Thoracic aorta (tissue), 2 donors: Measurements from ENCODE around the gene SCAI. TPM values are rescaled to one million over a fixed set of nuclear protein-coding genes. Genes with fewer than 3 reads are reported as not detected.
A peak's percentile ranks its signal among the peaks of the same experiment; 100 is the strongest.
"Not testable (repeated sequence)": the region's sequence is repeated elsewhere in the genome, so short reads cannot be mapped to it uniquely, and the experiment has no call there.

Source experiments
- ATAC-seq: fragments of 150-250 bp; one replicate; pipeline ENCODE4 v1.8.0; 2017; ENCODE audit warnings: low read depth; ENCODE audit not compliant: insufficient number of reproducible peaks, low FRiP score
- DNase-seq: peaks from one replicate; pipeline ENCODE4 v3.0.0-alpha.2; 2020; ENCODE audit warnings: low spot score
- H3K27ac ChIP-seq, 2 donors: fragments of 200-600 bp; sonication (generic); 1 replicate in 1 of 2; 2 replicates in 1 of 2; pipeline ENCODE4 v1.5.1; 2016; ENCODE audit warnings: mild to moderate bottlenecking in 2 of 2, moderate library complexity in 2 of 2
- H3K27me3 ChIP-seq: fragments of 200-600 bp; sonication (generic); replicated peaks from 2 replicates; pipeline ENCODE4 v1.6.0; 2016; ENCODE audit warnings: mild to moderate bottlenecking; ENCODE audit not compliant: insufficient read depth
- H3K36me3 ChIP-seq: fragments of 200-600 bp; sonication (generic); one replicate; pipeline ENCODE4 v1.5.1; 2016
- H3K4me1 ChIP-seq, 2 donors: fragments of 200-600 bp; sonication (generic); 1 replicate in 1 of 2; 2 replicates in 1 of 2; pipeline versions ENCODE4 v1.5.1 to v1.6.0; 2016; ENCODE audit warnings: low read depth in 2 of 2, mild to moderate bottlenecking in 1 of 2; ENCODE audit not compliant: control insufficient read depth in 1 of 2
- H3K4me3 ChIP-seq: fragments of 200-600 bp; sonication (generic); 2 replicates; pipeline ENCODE4 v1.5.1; 2016; ENCODE audit warnings: mild to moderate bottlenecking
- H3K9me3 ChIP-seq: fragments of 200-600 bp; sonication (generic); 2 replicates; pipeline ENCODE4 v1.5.1; 2016
- CTCF ChIP-seq: fragments of 200-600 bp; sonication (generic); IDR thresholded peaks from one replicate; pipeline ENCODE4 v1.5.1; 2019; ENCODE audit warnings: antibody characterized with exemption
- total RNA-seq, 2 donors: library from RNA; depleted of rRNA; stranded (reverse); fragments of >200 nt; gene quantifications; one replicate each; pipeline versions ENCODE4 v1.1.0 to v1.2.3, GENCODE V29; 2016

SCAI gene
- total RNA-seq, 2 donors from 2014 or later: 5.1 to 12.4 TPM

GRCh38 chr9:125183054-125183453 lies 39.7 kb upstream of the SCAI start:
- TF ChIP-seq CTCF: no peak
- peaks cover 43 to 61% of the 10 kb centered on the region in 2 donors for H3K4me1 ChIP-seq
- peak overlapping the region; percentile 43 for H3K4me3 ChIP-seq
- no peaks in the 10 kb centered on the region for H3K36me3 ChIP-seq
- peak; percentile 32 for ATAC-seq
- H3K27ac ChIP-seq: peak overlapping the region; percentile 82 to 86
- H3K27me3 ChIP-seq: no peaks in the 10 kb centered on the region
- H3K9me3 ChIP-seq: no peaks in the 10 kb centered on the region
- no peak for DNase-seq

- peaks cover 32 to 48% of the 10 kb centered on the region in 2 donors for H3K4me1 ChIP-seq
- peak overlapping the region in 1 of 2 donors; percentile 86 for H3K27ac ChIP-seq
- ATAC-seq: not testable (repeated sequence)
Observed at GRCh38 chr9:125181756-125182155, 38.4 kb upstream of the SCAI start.

GRCh38 chr9:125180876-125181275 lies 37.5 kb upstream of the SCAI start:
- peaks cover 25 to 39% of the 10 kb centered on the region in 2 donors for H3K4me1 ChIP-seq
- ATAC-seq (no peak), DNase-seq (no peak)
- H3K4me3 ChIP-seq: no peak overlapping the region
- no peaks in the 10 kb centered on the region for H3K36me3 ChIP-seq
- no peaks in the 10 kb centered on the region for H3K27me3 ChIP-seq
- H3K9me3 ChIP-seq: no peaks in the 10 kb centered on the region
- TF ChIP-seq CTCF: no peak
- no peak overlapping the region for H3K27ac ChIP-seq

More at GRCh38 chr9:125181756-125182155, 38.4 kb upstream of the SCAI start:
- not testable (repeated sequence) for H3K9me3 ChIP-seq, H3K4me3 ChIP-seq, H3K36me3 ChIP-seq, DNase-seq, H3K27me3 ChIP-seq

GRCh38 chr9:125179776-125180175 lies 36.4 kb upstream of the SCAI start:
- not testable (repeated sequence) for ATAC-seq, H3K27me3 ChIP-seq, H3K27ac ChIP-seq, H3K4me3 ChIP-seq, H3K9me3 ChIP-seq, DNase-seq, H3K36me3 ChIP-seq
- H3K4me1 ChIP-seq: peaks cover 16 to 28% of the 10 kb centered on the region in 2 donors

- no peaks in the 10 kb centered on the region for H3K36me3 ChIP-seq
- no peak overlapping the region for H3K4me3 ChIP-seq
- H3K27ac ChIP-seq: no peak overlapping the region
- ATAC-seq (no peak), DNase-seq (no peak)
- H3K27me3 ChIP-seq: no peaks in the 10 kb centered on the region
- peaks cover 8 to 12% of the 10 kb centered on the region in 2 donors for H3K4me1 ChIP-seq
- TF ChIP-seq CTCF: no peak
- no peaks in the 10 kb centered on the region for H3K9me3 ChIP-seq
Observed at GRCh38 chr9:125177888-125178287, 34.6 kb upstream of the SCAI start.

GRCh38 chr9:125176636-125177035 lies 33.3 kb upstream of the SCAI start:
- no peaks in the 10 kb centered on the region for H3K27me3 ChIP-seq
- no peak for DNase-seq
- no peak for TF ChIP-seq CTCF
- no peak for ATAC-seq
- H3K9me3 ChIP-seq: no peaks in the 10 kb centered on the region
- no peak overlapping the region for H3K27ac ChIP-seq
- H3K36me3 ChIP-seq: no peaks in the 10 kb centered on the region
- peaks cover 15 to 17% of the 10 kb centered on the region in 2 donors for H3K4me1 ChIP-seq
- H3K4me3 ChIP-seq: no peak overlapping the region
